ENCODE measurements around the gene FCER1G.

DNA sequence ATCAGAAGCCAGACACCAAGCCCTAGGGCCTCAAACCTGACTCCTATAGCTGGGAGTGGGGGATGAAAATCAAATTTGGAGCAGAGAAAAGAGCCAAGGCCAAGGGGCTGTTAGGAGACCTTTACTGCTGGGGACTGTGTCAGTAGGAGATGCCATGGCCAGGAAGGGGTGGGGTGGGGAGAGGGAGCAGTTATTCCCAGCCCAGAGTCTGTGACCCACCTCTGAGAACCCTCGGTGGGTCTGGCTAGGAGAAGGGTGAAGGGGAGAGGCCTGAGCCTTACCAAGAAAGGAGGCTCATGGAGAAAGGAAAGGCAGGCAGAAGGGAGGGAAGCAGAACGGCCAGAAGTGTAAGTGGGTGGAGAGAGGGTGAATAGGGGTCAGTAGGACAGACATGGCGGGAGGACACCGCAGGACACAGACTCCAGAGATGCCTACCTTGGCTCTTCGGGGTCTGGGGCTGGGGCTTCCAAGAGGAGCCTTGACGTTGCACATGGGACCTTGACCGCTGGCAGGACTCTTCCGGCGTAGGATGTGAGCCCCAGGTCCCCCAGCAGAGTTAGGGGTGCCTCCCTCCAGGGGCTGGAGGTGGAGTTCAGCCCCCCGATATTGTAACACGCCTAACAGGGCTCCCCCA lies 17.4 kb upstream of the FCER1G start:
- no peak for TF ChIP-seq EGR1 (conservative IDR thresholded peaks at IDR 0.05)
- no peak for TF ChIP-seq SMARCC2 (IDR thresholded peaks at IDR 0.05; ENCODE audit: low read depth)
